Breast epithelium (tissue), 4 donors: ENCODE measurements around the gene BDNF. TPM values are rescaled to one million over a fixed set of nuclear protein-coding genes. Genes with fewer than 3 reads are reported as not detected.

Source experiments
- DNase-seq, 2 donors: peaks; one replicate each; pipeline ENCODE4 v3.0.0-alpha.2; 2019; ENCODE audit warnings: low spot score in 2 of 2
- H3K27ac ChIP-seq, 2 donors: fragments of 200-600 bp; sonication (generic) in 1 of 2; one replicate each; pipeline ENCODE4 v1.5.1; 2016 to 2019; ENCODE audit warnings: mild to moderate bottlenecking in 1 of 2
- H3K27me3 ChIP-seq, 2 donors: fragments of 200-600 bp; sonication (generic) in 1 of 2; one replicate each; pipeline versions ENCODE4 v1.5.1 to v1.6.0; 2017 to 2019; ENCODE audit warnings: control low read depth in 1 of 2, mild to moderate bottlenecking in 1 of 2
- H3K36me3 ChIP-seq: fragments of 200-600 bp; one replicate; pipeline ENCODE4 v1.5.1; 2019
- H3K4me1 ChIP-seq, 2 donors: fragments of 200-600 bp; sonication (generic); one replicate each; pipeline ENCODE4 v1.5.1; 2016 to 2019; ENCODE audit warnings: control low read depth in 1 of 2
- H3K4me3 ChIP-seq, 3 donors: fragments of 200-600 bp; sonication (generic); 1 replicate in 2 of 3; 2 replicates in 1 of 3; pipeline ENCODE4 v1.5.1; 2016 to 2019; ENCODE audit warnings: mild to moderate bottlenecking in 3 of 3, moderate library complexity in 2 of 3
- H3K9me3 ChIP-seq, 2 donors: fragments of 200-600 bp; sonication (generic) in 1 of 2; one replicate each; pipeline ENCODE4 v1.5.1; 2016 to 2019; ENCODE audit warnings: control low read depth in 1 of 2
- CTCF ChIP-seq, 3 donors: fragments of 450-650 bp; IDR thresholded peaks; one replicate each; pipeline ENCODE4 v1.5.1; 2016 to 2017; ENCODE audit warnings: antibody characterized with exemption in 3 of 3, mild to moderate bottlenecking in 3 of 3, moderate library complexity in 3 of 3
- POLR2A ChIP-seq: fragments of 450-650 bp; IDR thresholded peaks from one replicate; pipeline ENCODE4 v1.6.1; 2016; ENCODE audit warnings: antibody characterized with exemption, mild to moderate bottlenecking, moderate library complexity
- POLR2AphosphoS5 ChIP-seq, 3 donors: sonication (generic); formaldehyde crosslinking; IDR thresholded peaks; one replicate each; pipeline ENCODE4 v1.6.1; 2017; ENCODE audit warnings: antibody characterized with exemption in 3 of 3
- intact Hi-C: fragments of 100-400 bp; cut with DNase I; formaldehyde crosslinking; loops from one replicate; pipeline ENCODE4 v1.15.1; 2023; ENCODE audit warnings: low total_unique reads
- total RNA-seq, 3 donors: library from RNA; depleted of rRNA; stranded (reverse); fragments of >200 nt; gene quantifications; one replicate each; pipeline ENCODE4 v1.1.0, GENCODE V29; 2016

The BDNF gene
- total RNA-seq, 3 donors from 2014 or later: 0.44 to 0.66 TPM; not detected in 1

DNA sequence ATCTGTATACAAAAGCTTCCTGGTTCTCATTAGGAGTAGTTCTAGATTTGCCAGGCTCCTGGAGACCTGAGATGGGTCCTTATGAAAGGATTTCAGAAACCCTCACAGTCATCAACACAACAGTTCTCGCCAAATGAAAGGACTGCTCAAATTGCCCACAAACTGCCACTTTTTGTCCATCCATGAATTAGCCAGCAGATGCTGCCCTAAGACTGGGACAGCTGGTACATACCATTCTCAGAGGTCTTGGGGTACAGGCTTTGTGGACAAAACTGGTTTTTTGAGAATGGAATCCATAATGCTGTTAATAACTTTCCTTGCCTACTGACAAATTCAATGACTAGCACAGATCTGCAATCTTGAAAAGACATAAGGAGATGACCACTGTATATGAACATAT is 23.4 kb upstream of the BDNF start:
- Histone ChIP-seq H3K27ac (no peak overlapping the region), H3K4me1 (peaks cover 0 to 8% of the 10 kb centered on the region in 2 donors), H3K27me3 (peaks cover 0 to 51% of the 10 kb centered on the region in 2 donors), H3K9me3 (no peaks in the 10 kb centered on the region), H3K36me3 (no peaks in the 10 kb centered on the region), H3K4me3 (no peak overlapping the region)
- intact Hi-C loops: no loop called here
- DNase-seq: no peak
- TF ChIP-seq CTCF (IDR thresholded peaks at IDR 0.05) (no peak), POLR2A (no peak), POLR2AphosphoS5 (IDR thresholded peaks at IDR 0.05) (no peak)

GRCh38 chr11:27722953-27723344 is 22.7 kb upstream of the BDNF start:
- Histone ChIP-seq H3K27ac (no peak overlapping the region), H3K36me3 (no peaks in the 10 kb centered on the region), H3K9me3 (no peaks in the 10 kb centered on the region), H3K4me1 (peaks cover 0 to 8% of the 10 kb centered on the region in 2 donors), H3K4me3 (peak overlapping the region; percentile 24 to 53 (median 40)), H3K27me3 (peaks cover 0 to 51% of the 10 kb centered on the region in 2 donors)
- intact Hi-C loops: no loop called here
- TF ChIP-seq POLR2AphosphoS5 (IDR thresholded peaks at IDR 0.05) (no peak), CTCF (IDR thresholded peaks at IDR 0.05) (no peak), POLR2A (no peak)
- no peak for DNase-seq

GRCh38 chr11:27722117-27722952 is 22.1 kb upstream of the BDNF start:
- H3K4me1 ChIP-seq: peaks cover 0 to 8% of the 10 kb centered on the region in 2 donors
- peak overlapping the region; percentile 24 to 53 (median 40) for H3K4me3 ChIP-seq
- peaks cover 0 to 51% of the 10 kb centered on the region in 2 donors for H3K27me3 ChIP-seq
- H3K27ac ChIP-seq: no peak overlapping the region
- no peak for TF ChIP-seq CTCF (IDR thresholded peaks at IDR 0.05)
- no peak for TF ChIP-seq POLR2A
- TF ChIP-seq POLR2AphosphoS5 (IDR thresholded peaks at IDR 0.05): no peak
- no peaks in the 10 kb centered on the region for H3K36me3 ChIP-seq
- intact Hi-C loops: no loop called here
- no peaks in the 10 kb centered on the region for H3K9me3 ChIP-seq
- no peak for DNase-seq

GRCh38 chr11:27721264-27722116 is 21.2 kb upstream of the BDNF start:
- intact Hi-C loops: no loop called here
- no peak for TF ChIP-seq POLR2A
- no peak for TF ChIP-seq POLR2AphosphoS5 (IDR thresholded peaks at IDR 0.05)
- no peak for TF ChIP-seq CTCF (IDR thresholded peaks at IDR 0.05)
- peaks cover 0 to 8% of the 10 kb centered on the region in 2 donors for H3K4me1 ChIP-seq
- H3K27ac ChIP-seq: no peak overlapping the region
- peak overlapping the region in 2 of 3 donors; percentile 40 to 53 for H3K4me3 ChIP-seq
- H3K9me3 ChIP-seq: no peaks in the 10 kb centered on the region
- H3K36me3 ChIP-seq: no peaks in the 10 kb centered on the region
- DNase-seq: no peak
- H3K27me3 ChIP-seq: peaks cover 0 to 51% of the 10 kb centered on the region in 2 donors
